ENCODE results near the gene CLINT1.
"Not testable (repeated sequence)": the region's sequence is repeated elsewhere in the genome, so short reads cannot be mapped to it uniquely, and the experiment has no call there.

CLINT1 gene

GRCh38 chr5:157858527-157859226 is at the start of gene CLINT1:
Gene CLINT1, minus strand, starts transcription at chr5:157859145. Its CDS starts 175 bp downstream, at chr5:157858970.
- DNase-seq = peak; percentile 43

GRCh38 chr5:157908459-157908858 is 49.5 kb upstream of the CLINT1 start:
- no peak for DNase-seq

- DNase-seq = no peak
Measured at GRCh38 chr5:157907479-157907878, 48.5 kb upstream of the CLINT1 start.

GRCh38 chr5:157903117-157903450 is 44.1 kb upstream of the CLINT1 start:
- DNase-seq = no peak

- no peak for DNase-seq
Measured at GRCh38 chr5:157902449-157903116, 43.6 kb upstream of the CLINT1 start.

- no peak for DNase-seq
Measured at GRCh38 chr5:157900644-157901043, 41.7 kb upstream of the CLINT1 start.

- no peak for DNase-seq
Measured at GRCh38 chr5:157893611-157894010, 34.7 kb upstream of the CLINT1 start.

GRCh38 chr5:157892974-157893373 is 34.0 kb upstream of the CLINT1 start:
- no peak for DNase-seq

GRCh38 chr5:157890836-157891597 is 32.1 kb upstream of the CLINT1 start:
- DNase-seq = no peak

GRCh38 chr5:157888814-157889532 is 30.0 kb upstream of the CLINT1 start:
- no peak for DNase-seq

GRCh38 chr5:157886796-157887380 is 27.9 kb upstream of the CLINT1 start:
- no peak for DNase-seq

GRCh38 chr5:157885051-157885450 is 26.1 kb upstream of the CLINT1 start:
- DNase-seq = not testable (repeated sequence)

GRCh38 chr5:157881498-157881897 is 22.6 kb upstream of the CLINT1 start:
- DNase-seq = not testable (repeated sequence)

GRCh38 chr5:157877821-157878220 is 18.9 kb upstream of the CLINT1 start:
- no peak for DNase-seq

- no peak for DNase-seq
Measured at GRCh38 chr5:157874861-157875260, 15.9 kb upstream of the CLINT1 start.

GRCh38 chr5:157870837-157871834 is 12.2 kb upstream of the CLINT1 start:
- no peak for DNase-seq

GRCh38 chr5:157867751-157868387 is 8.9 kb upstream of the CLINT1 start:
- no peak for DNase-seq

GRCh38 chr5:157866536-157866935 is 7.6 kb upstream of the CLINT1 start:
- no peak for DNase-seq

- no peak for DNase-seq
Measured at GRCh38 chr5:157865781-157866180, 6.8 kb upstream of the CLINT1 start.

- DNase-seq = no peak
Measured at GRCh38 chr5:157864067-157864466, 5.1 kb upstream of the CLINT1 start.
